Limb (tissue), 2 donors: ENCODE data around the gene DCT.

ENCODE experiments used
- DNase-seq, 2 donors: peaks; one replicate each; pipeline ENCODE4 v3.0.0-alpha.2; 2016; ENCODE audit errors: extremely low spot score in 2 of 2

DCT gene

GRCh38 chr13:94399812-94400211, 79.7 kb downstream of the DCT start:
- DNase-seq, result no peak

- no peak for DNase-seq
Measured at GRCh38 chr13:94395860-94396259, 83.6 kb downstream of the DCT start.

- DNase-seq, result no peak
Measured at GRCh38 chr13:94394723-94395122, 84.8 kb downstream of the DCT start.

- no peak for DNase-seq
Measured at GRCh38 chr13:94390881-94391280, 88.6 kb downstream of the DCT start.

GRCh38 chr13:94389604-94390351, 89.7 kb downstream of the DCT start:
- DNase-seq, result no peak

GRCh38 chr13:94387047-94387446, 92.4 kb downstream of the DCT start:
- no peak for DNase-seq
